Measurements from ENCODE around the gene ATP11A. TPM values are rescaled to one million over a fixed set of nuclear protein-coding genes. Genes with fewer than 3 reads are reported as not detected.
A peak's percentile ranks its signal among the peaks of the same experiment; 100 is the strongest.

ATP11A gene
- total RNA-seq, 1 donor from 2014 or later = 6.1 TPM

DNA sequence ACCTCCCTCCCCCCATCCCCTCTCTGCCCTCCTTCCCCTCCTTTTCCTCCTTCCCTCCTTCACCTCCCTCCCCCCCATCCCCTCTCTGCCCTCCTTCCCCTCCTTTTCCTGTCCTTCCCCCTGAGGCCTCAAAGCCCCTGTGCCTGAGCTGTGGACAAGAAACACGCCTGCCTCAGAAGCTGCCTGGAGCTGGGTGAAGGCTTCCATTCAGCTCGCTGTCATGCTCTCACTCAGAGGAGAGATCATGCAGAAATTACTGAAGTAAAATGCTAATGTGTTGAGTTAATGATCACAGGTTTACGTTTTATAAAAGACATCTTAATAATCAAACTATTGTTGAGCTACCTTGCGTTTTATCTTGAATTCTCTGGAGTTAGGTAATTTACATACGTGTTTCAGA, 114.5 kb downstream of the ATP11A start:
- Histone ChIP-seq H3K4me3 (ENCODE audit: low read depth, low read length) (no peak overlapping the region), H3K36me3 (ENCODE audit: control insufficient read depth, insufficient read depth, low read length) (peaks cover 1% of the 10 kb centered on the region), H3K27me3 (ENCODE audit: control insufficient read depth, insufficient read depth, low read length) (no peaks in the 10 kb centered on the region)
- DNase-seq (ENCODE audit: low read depth) = no peak
- no peak for FAIRE-seq
- TF ChIP-seq CTCF (IDR thresholded peaks at IDR 0.05; ENCODE audit: insufficient read depth, low read length, severe bottlenecking) = no peak

- FAIRE-seq (no peak), DNase-seq (ENCODE audit: low read depth) (no peak)
- TF ChIP-seq CTCF (IDR thresholded peaks at IDR 0.05; ENCODE audit: insufficient read depth, low read length, severe bottlenecking) = no peak
- Histone ChIP-seq H3K36me3 (ENCODE audit: control insufficient read depth, insufficient read depth, low read length) (peaks cover 3% of the 10 kb centered on the region), H3K4me3 (ENCODE audit: low read depth, low read length) (no peak overlapping the region), H3K27me3 (ENCODE audit: control insufficient read depth, insufficient read depth, low read length) (no peaks in the 10 kb centered on the region)
Measured at GRCh38 chr13:112806739-112807652, 117.2 kb downstream of the ATP11A start.

DNA sequence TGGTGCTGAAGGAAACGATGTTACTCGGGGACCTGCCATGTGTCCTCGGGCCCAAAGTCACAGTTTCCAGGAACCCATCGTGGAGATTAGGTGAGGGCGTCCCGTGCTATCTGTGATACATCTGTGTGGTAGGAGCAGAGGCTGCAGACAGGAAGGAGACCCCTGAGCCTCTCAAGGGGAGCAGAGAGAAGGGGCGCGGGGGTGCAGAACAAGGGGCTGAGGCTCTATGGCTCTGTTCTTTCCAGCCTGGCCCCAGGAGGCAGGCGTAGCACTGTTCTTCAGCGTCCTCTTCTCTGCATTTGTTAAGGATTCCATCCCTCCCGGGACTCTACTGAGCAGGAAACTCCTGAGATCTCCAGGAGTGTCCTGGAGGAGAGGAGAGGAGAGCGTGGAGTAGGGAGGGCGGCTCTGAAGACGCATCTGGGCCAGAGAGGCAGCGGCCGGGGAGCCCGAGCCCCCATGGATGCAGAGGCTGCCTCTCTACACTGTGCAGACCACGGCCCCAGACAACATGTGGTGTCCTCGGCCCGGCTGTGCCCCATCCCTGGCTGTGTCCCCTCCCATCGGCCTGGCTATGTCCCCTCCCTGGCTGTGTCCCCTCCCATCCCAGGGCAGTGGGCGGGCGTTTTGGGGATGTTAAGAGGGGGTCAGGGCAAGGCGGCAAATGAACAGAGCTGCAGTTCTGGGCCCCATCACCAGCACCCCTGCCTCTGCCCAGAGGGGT, 118.0 kb downstream of the ATP11A start:
- no peaks in the 10 kb centered on the region for H3K27me3 ChIP-seq (ENCODE audit: control insufficient read depth, insufficient read depth, low read length)
- FAIRE-seq (no peak), DNase-seq (ENCODE audit: low read depth) (no peak)
- no peak for TF ChIP-seq CTCF (IDR thresholded peaks at IDR 0.05; ENCODE audit: insufficient read depth, low read length, severe bottlenecking)
- H3K4me3 ChIP-seq (ENCODE audit: low read depth, low read length) = no peak overlapping the region
- peaks cover 3% of the 10 kb centered on the region for H3K36me3 ChIP-seq (ENCODE audit: control insufficient read depth, insufficient read depth, low read length)

GRCh38 chr13:112808377-112809140, 118.7 kb downstream of the ATP11A start:
- Histone ChIP-seq H3K27me3 (ENCODE audit: control insufficient read depth, insufficient read depth, low read length) (no peaks in the 10 kb centered on the region), H3K36me3 (ENCODE audit: control insufficient read depth, insufficient read depth, low read length) (peaks cover 3% of the 10 kb centered on the region), H3K4me3 (ENCODE audit: low read depth, low read length) (no peak overlapping the region)
- DNase-seq (ENCODE audit: low read depth) (no peak), FAIRE-seq (no peak)
- TF ChIP-seq CTCF (IDR thresholded peaks at IDR 0.05; ENCODE audit: insufficient read depth, low read length, severe bottlenecking) = no peak

DNA sequence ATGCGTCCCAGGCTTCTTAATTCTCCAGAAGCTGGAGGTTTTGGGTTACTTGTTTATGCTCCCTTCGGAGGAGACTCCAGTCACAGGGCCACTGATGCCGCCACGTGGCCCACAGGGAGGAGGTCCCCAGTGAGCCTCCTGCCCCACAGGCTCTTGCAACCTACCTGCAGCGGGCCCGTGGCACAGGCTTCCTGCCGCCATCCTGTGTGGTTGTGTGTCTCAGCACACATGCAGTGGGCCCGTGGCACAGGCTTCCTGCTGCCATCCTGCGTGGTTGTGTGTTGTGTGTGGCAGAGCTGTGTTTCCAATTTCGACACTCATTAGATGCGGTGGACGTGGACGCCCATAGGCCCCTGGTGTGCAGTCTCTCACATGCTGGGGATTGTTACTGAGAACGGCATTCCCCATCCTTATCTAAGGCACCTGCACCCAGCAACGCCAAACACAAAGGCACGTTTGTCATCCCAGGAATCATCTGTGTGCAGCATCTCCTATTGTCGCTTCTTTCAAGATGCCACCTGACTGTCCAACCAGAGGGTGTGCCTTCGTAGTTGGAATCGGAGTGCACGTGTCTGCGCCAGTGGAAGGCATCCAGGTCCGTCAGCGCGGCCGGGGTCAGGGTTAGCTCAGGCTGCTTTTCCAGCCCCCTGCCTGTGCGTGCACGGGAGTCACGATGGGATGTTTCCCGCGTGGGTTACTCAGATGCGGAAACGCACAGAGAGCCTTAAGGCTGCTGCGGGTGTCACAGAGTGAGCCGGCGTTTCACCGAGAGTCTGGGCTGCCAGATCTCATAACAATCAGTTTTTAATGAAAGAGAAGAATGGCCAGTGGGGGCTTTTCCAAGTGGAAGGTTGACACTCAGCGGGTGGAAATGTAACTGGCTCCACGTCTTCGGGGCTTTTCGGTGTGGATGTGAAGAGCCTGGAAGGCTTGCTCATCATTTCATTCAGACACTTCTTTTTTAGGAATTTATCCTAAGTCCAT, 119.8 kb downstream of the ATP11A start:
- TF ChIP-seq CTCF (IDR thresholded peaks at IDR 0.05; ENCODE audit: insufficient read depth, low read length, severe bottlenecking) = no peak
- H3K36me3 ChIP-seq (ENCODE audit: control insufficient read depth, insufficient read depth, low read length) = peaks cover 3% of the 10 kb centered on the region
- FAIRE-seq (peak; percentile 89), DNase-seq (ENCODE audit: low read depth) (no peak)
- no peak overlapping the region for H3K4me3 ChIP-seq (ENCODE audit: low read depth, low read length)
- no peaks in the 10 kb centered on the region for H3K27me3 ChIP-seq (ENCODE audit: control insufficient read depth, insufficient read depth, low read length)
